GM10847 (cell line): ENCODE results near the gene ZNF385B.

Experiments
- POLR2A ChIP-seq: IDR thresholded peaks from 2 replicates; pipeline ENCODE4 v1.6.1; 2011; ENCODE audit not compliant: insufficient read length; ENCODE audit errors: extremely low read depth

The ZNF385B gene

GRCh38 chr2:179862898-179863458 lies 1.6 kb upstream of the ZNF385B start:
- TF ChIP-seq POLR2A: no peak

GRCh38 chr2:179861027-179861415 lies 391 bp downstream of the ZNF385B start:
- TF ChIP-seq POLR2A: no peak

GRCh38 chr2:179860255-179861026 lies 971 bp downstream of the ZNF385B start:
- TF ChIP-seq POLR2A: no peak

- no peak for TF ChIP-seq POLR2A
These were observed 1.9 kb downstream of the ZNF385B start for GRCh38 chr2:179859523-179859922.

GRCh38 chr2:179857236-179857635 lies 4.2 kb downstream of the ZNF385B start:
- TF ChIP-seq POLR2A: no peak

GRCh38 chr2:179856205-179856604 lies 5.2 kb downstream of the ZNF385B start:
- no peak for TF ChIP-seq POLR2A

GRCh38 chr2:179855673-179856072 lies 5.7 kb downstream of the ZNF385B start:
- no peak for TF ChIP-seq POLR2A

GRCh38 chr2:179854891-179855290 lies 6.5 kb downstream of the ZNF385B start:
- TF ChIP-seq POLR2A: no peak

GRCh38 chr2:179853108-179853507 lies 8.3 kb downstream of the ZNF385B start:
- no peak for TF ChIP-seq POLR2A

- no peak for TF ChIP-seq POLR2A
These were observed 11.2 kb downstream of the ZNF385B start for GRCh38 chr2:179850188-179850587.

- TF ChIP-seq POLR2A: no peak
These were observed 11.7 kb downstream of the ZNF385B start for GRCh38 chr2:179849719-179850118.

- TF ChIP-seq POLR2A: no peak
These were observed 17.9 kb downstream of the ZNF385B start for GRCh38 chr2:179843541-179843940.

- no peak for TF ChIP-seq POLR2A
These were observed 18.8 kb downstream of the ZNF385B start for GRCh38 chr2:179842498-179843153.

GRCh38 chr2:179840840-179841239 lies 20.6 kb downstream of the ZNF385B start:
- TF ChIP-seq POLR2A: no peak

GRCh38 chr2:179837408-179837807 lies 24.0 kb downstream of the ZNF385B start:
- TF ChIP-seq POLR2A: no peak

- no peak for TF ChIP-seq POLR2A
These were observed 31.2 kb downstream of the ZNF385B start for GRCh38 chr2:179830043-179830787.

- TF ChIP-seq POLR2A: no peak
These were observed 35.1 kb downstream of the ZNF385B start for GRCh38 chr2:179826297-179826696.
